A673 (cell line): ENCODE measurements around the gene PAF1. TPM values are rescaled to one million over a fixed set of nuclear protein-coding genes. Genes with fewer than 3 reads are reported as not detected.
A peak's percentile ranks its signal among the peaks of the same experiment; 100 is the strongest.

Experiments used
- BruUV-seq: library from RNA; stranded (reverse); fragments of 400-500 nt; replicated peaks from 2 replicates; lab custom pipeline; 2021; lab: Mats Ljungman, UMichigan
- CTCF ChIA-PET: fragments of 300-600 bp; sonication (Branson Sonifier 250); formaldehyde crosslinking; loops from one replicate; lab custom pipeline; 2022; ENCODE audit warnings: antibody characterized with exemption; lab: Charles Lee
- POLR2A ChIA-PET: fragments of 300-600 bp; sonication (Branson Sonifier 250); formaldehyde crosslinking; loops from one replicate; lab custom pipeline; 2022; ENCODE audit warnings: antibody characterized with exemption; ENCODE audit not compliant: low non-redundant PET; lab: Charles Lee
- DNase-seq: peaks from one replicate; pipeline ENCODE4 v3.0.0-alpha.2; 2015; ENCODE audit warnings: low spot score
- H3K27ac ChIP-seq: fragments of 200-600 bp; sonication (generic); 2 replicates; pipeline ENCODE4 v1.5.1; 2016; ENCODE audit warnings: mixed run types, low read depth, mild to moderate bottlenecking, mixed read lengths, antibody characterized with exemption, low read length; ENCODE audit not compliant: poor library complexity, severe bottlenecking
- H3K27me3 ChIP-seq: fragments of 200-600 bp; sonication (generic); replicated peaks from 2 replicates; pipeline ENCODE4 v1.6.1; 2017; ENCODE audit warnings: mixed run types, low read depth, mild to moderate bottlenecking, mixed read lengths, antibody characterized with exemption, low read length; ENCODE audit not compliant: insufficient read depth, poor library complexity
- H3K36me3 ChIP-seq: fragments of 200-600 bp; sonication (generic); 2 replicates; pipeline ENCODE4 v1.6.1; 2016; ENCODE audit warnings: mixed run types, mild to moderate bottlenecking, mixed read lengths, antibody characterized with exemption, low read length; ENCODE audit not compliant: insufficient read depth, poor library complexity, severe bottlenecking
- H3K4me1 ChIP-seq: fragments of 200-600 bp; sonication (generic); 2 replicates; pipeline ENCODE4 v1.6.1; 2017; ENCODE audit warnings: mixed run types, mild to moderate bottlenecking, mixed read lengths, antibody characterized with exemption, low read length; ENCODE audit not compliant: insufficient read depth, poor library complexity, severe bottlenecking
- H3K4me3 ChIP-seq: fragments of 200-600 bp; sonication (generic); 2 replicates; pipeline ENCODE4 v1.5.1; 2016; ENCODE audit warnings: low read depth, mixed run types, mild to moderate bottlenecking, mixed read lengths, low read length; ENCODE audit not compliant: poor library complexity, severe bottlenecking
- H3K9me3 ChIP-seq: fragments of 200-600 bp; sonication (generic); 2 replicates; pipeline ENCODE4 v1.6.1; 2016; ENCODE audit warnings: mixed run types, low read depth, mild to moderate bottlenecking, mixed read lengths, antibody characterized with exemption, low read length; ENCODE audit not compliant: poor library complexity, severe bottlenecking
- CTCF ChIP-seq: fragments of 300-800, 200-600 bp; sonication (generic); conservative IDR thresholded peaks from 2 replicates; pipeline ENCODE4 v1.5.1; 2017; ENCODE audit warnings: low read depth, mild to moderate bottlenecking, antibody characterized with exemption, low read length, moderate library complexity, mixed read lengths
- EZH2 ChIP-seq: fragments of 200-600 bp; sonication (generic); IDR thresholded peaks from 2 replicates; pipeline ENCODE4 v1.6.1; 2017; ENCODE audit warnings: borderline replicate concordance, low read depth, mild to moderate bottlenecking, mixed read lengths, antibody characterized with exemption, low read length; ENCODE audit not compliant: poor library complexity, severe bottlenecking
- intact Hi-C: fragments of 100-400 bp; cut with micrococcal nuclease; formaldehyde crosslinking; loops from one replicate; pipeline ENCODE4 v1.10.0; 2022; ENCODE audit not compliant: unreplicated experiment
- total RNA-seq: library from RNA; stranded (reverse); gene quantifications from 2 replicates; pipeline ENCODE4 v1.2.3, GENCODE V29; 2021

The PAF1 gene
- total RNA-seq, 1 experiment from 2014 or later = 70.2 TPM

GRCh38 chr19:39435499-39436349 is 44.8 kb upstream of the PAF1 start, which contains the start of gene RPS16:
Gene RPS16 (minus strand): TSS chr19:39435949. CDS start chr19:39435895, 54 bp downstream.
- Histone ChIP-seq H3K36me3 (peaks cover 34% of the 10 kb centered on the region), H3K27ac (peak within 1 kb of the TSS; percentile 97), H3K4me1 (peaks cover 12% of the 10 kb centered on the region), H3K27me3 (no peaks in the 10 kb centered on the region), H3K4me3 (peak within 1 kb of the TSS; percentile 100), H3K9me3 (no peaks in the 10 kb centered on the region)
- DNase-seq = peak; percentile 99
- ChIA-PET CTCF (interaction anchor here (0.5 to 0.8 kb wide), 3 partner anchors 21 to 94 kb away, joined by 3 to 6 read pairs (median 4); partner anchors contain the start of genes PLEKHG2 and SAMD4B), POLR2A (interaction anchor here (0.6 to 1.6 kb wide), 12 partner anchors 9 to 1153 kb away, joined by 3 to 10 read pairs (median 6); partner anchors contain the start of genes MED29, PAF1 and SUPT5H)
- intact Hi-C loops = no loop called here
- no TSS peak for BruUV-seq
- TF ChIP-seq CTCF (no peak), EZH2 (no peak)

DNA sequence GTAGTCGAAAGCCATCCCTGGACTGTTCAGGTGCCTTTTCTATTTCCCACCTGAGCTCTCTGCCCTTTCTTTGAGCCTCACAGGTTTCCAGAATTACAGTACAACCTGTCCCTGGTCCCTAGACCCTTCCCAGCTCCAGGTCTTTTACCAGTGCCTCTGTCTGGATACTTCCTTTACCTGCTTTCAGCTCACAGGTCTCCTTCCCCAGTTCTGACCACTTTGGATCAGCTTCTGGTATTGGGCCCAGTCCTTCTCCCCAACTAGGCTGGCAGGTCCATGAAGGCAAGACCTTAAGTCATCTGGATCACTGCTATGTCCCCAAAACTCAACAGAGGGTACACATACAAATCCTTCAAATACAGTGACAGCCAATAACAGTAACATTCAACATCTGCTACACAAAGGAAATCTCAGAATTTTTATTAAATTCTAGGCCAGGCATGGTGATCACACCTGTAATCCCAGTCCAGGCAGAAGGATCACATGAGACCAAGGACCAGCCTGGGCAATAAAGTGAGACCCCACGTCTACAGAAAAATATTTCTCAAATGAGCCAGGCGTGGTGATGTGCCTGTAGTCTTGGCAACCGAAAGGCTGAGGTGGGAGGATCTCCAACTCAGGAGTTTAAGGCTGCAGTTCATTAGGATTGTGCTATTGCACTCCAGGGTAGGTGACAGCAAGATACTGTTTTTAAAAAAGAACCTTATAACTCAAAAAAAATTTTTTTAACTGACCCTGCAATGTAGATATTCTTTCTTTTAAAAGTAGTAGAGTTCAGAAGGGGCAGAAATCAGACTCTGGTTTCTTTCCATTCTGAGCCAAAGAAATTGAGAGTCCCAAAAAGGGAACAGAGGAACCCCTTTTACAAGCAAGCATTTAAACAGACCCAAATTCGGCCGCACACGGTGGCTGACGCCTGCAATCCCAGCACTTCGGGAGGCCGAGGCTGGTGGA is 43.5 kb upstream of the PAF1 start:
- Histone ChIP-seq H3K27me3 (no peaks in the 10 kb centered on the region), H3K4me3 (peak overlapping the region; percentile 100), H3K9me3 (no peaks in the 10 kb centered on the region), H3K4me1 (peaks cover 12% of the 10 kb centered on the region), H3K36me3 (peaks cover 34% of the 10 kb centered on the region), H3K27ac (peak overlapping the region; percentile 97)
- BruUV-seq = no TSS peak
- ChIA-PET CTCF (no interaction called here), POLR2A (interaction anchor here (1.6 kb wide), 1 partner anchor 11 kb away, joined by 9 read pairs; the partner anchor contains the start of gene SUPT5H)
- intact Hi-C loops = no loop called here
- no peak for DNase-seq
- no peak for TF ChIP-seq CTCF
- no peak for TF ChIP-seq EZH2

DNA sequence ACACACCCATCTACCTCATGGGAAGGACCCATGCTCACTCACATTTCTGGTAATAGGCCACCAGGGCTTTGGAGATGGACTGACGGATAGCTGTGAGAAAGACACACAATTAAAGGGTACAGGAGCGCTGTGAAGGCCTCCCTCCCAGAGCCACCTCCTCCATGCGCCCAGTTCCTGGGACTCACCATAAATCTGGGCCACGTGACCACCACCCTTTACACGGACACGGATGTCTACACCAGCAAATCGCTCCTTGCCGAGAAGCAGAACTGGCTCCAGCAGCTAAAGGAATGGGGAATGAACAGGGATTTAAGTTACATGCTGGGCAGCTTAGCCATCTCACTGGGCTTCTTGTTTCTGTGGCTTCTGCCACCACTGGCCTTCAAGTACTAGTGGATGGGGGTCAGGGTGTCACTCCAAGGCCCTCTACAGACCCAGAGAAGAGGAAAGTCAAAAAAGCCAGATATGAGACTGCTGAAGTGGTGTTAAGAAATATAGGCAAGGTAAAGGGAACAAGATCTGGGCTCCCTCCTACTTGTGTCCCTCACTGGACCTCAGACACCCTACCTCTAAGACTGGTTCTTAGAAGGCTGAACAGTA is 42.7 kb upstream of the PAF1 start:
- TF ChIP-seq CTCF (no peak), EZH2 (no peak)
- intact Hi-C loops = no loop called here
- Histone ChIP-seq H3K4me1 (peaks cover 12% of the 10 kb centered on the region), H3K27ac (peak overlapping the region; percentile 97), H3K36me3 (peaks cover 34% of the 10 kb centered on the region), H3K27me3 (no peaks in the 10 kb centered on the region), H3K9me3 (no peaks in the 10 kb centered on the region), H3K4me3 (no peak overlapping the region)
- no peak for DNase-seq
- ChIA-PET CTCF (no interaction called here), POLR2A (no interaction called here)
- BruUV-seq = no TSS peak
